ENCODE measurements around the gene COL4A1.

COL4A1 gene

GRCh38 chr13:110194451-110194850 lies 112.5 kb downstream of the COL4A1 start:
- H3K36me3 ChIP-seq (ENCODE audit: insufficient read depth, low read length), result no peaks in the 10 kb centered on the region
- no peaks in the 10 kb centered on the region for H4K20me1 ChIP-seq (ENCODE audit: insufficient read depth, low read length)
- H3K9ac ChIP-seq (ENCODE audit: low read length), result no peak overlapping the region
- H3F3A ChIP-seq (ENCODE audit: insufficient read depth, low read length), result no peaks in the 10 kb centered on the region
- H3K27ac ChIP-seq (ENCODE audit: low read depth, low read length, poor library complexity, severe bottlenecking), result no peak overlapping the region
- H3K9me3 ChIP-seq (ENCODE audit: low read length), result no peaks in the 10 kb centered on the region
- H3K27me3 ChIP-seq (ENCODE audit: insufficient read depth, low read length), result 0 out of 2 replicates have a peak, but pooled peaks cover 4% of the 10 kb centered on the region
- H3K4me3 ChIP-seq (ENCODE audit: low read depth, low read length, poor library complexity, severe bottlenecking), result no peak overlapping the region
- H3K4me1 ChIP-seq (ENCODE audit: insufficient read depth, low read length, severe bottlenecking), result no peaks in the 10 kb centered on the region
- no peaks in the 10 kb centered on the region for H3K79me2 ChIP-seq (ENCODE audit: insufficient read depth, low read length)
- H3K9me2 ChIP-seq (ENCODE audit: low read depth, low read length), result no peaks in the 10 kb centered on the region
- TF ChIP-seq CTCF (IDR thresholded peaks at IDR 0.05; ENCODE audit: low read length) (no peak), EZH2 (IDR thresholded peaks at IDR 0.05; ENCODE audit: borderline replicate concordance, low read length) (no peak)
- H3K4me2 ChIP-seq (ENCODE audit: low read length), result no peak overlapping the region
- H2AFZ ChIP-seq (ENCODE audit: low read length), result no peak overlapping the region

GRCh38 chr13:110193491-110193890 lies 113.5 kb downstream of the COL4A1 start:
- Histone ChIP-seq H3K27ac (ENCODE audit: low read depth, low read length, poor library complexity, severe bottlenecking) (no peak overlapping the region), H4K20me1 (ENCODE audit: insufficient read depth, low read length) (no peaks in the 10 kb centered on the region), H3K4me3 (ENCODE audit: low read depth, low read length, poor library complexity, severe bottlenecking) (no peak overlapping the region), H3K9ac (ENCODE audit: low read length) (no peak overlapping the region), H3K4me2 (ENCODE audit: low read length) (no peak overlapping the region), H3K4me1 (ENCODE audit: insufficient read depth, low read length, severe bottlenecking) (no peaks in the 10 kb centered on the region), H3K9me2 (ENCODE audit: low read depth, low read length) (no peaks in the 10 kb centered on the region), H3K79me2 (ENCODE audit: insufficient read depth, low read length) (no peaks in the 10 kb centered on the region), H3K36me3 (ENCODE audit: insufficient read depth, low read length) (no peaks in the 10 kb centered on the region), H3K9me3 (ENCODE audit: low read length) (no peaks in the 10 kb centered on the region), H3K27me3 (ENCODE audit: insufficient read depth, low read length) (0 out of 2 replicates have a peak, but pooled peaks cover 4% of the 10 kb centered on the region), H3F3A (ENCODE audit: insufficient read depth, low read length) (no peaks in the 10 kb centered on the region), H2AFZ (ENCODE audit: low read length) (no peak overlapping the region)
- TF ChIP-seq EZH2 (IDR thresholded peaks at IDR 0.05; ENCODE audit: borderline replicate concordance, low read length) (no peak), CTCF (IDR thresholded peaks at IDR 0.05; ENCODE audit: low read length) (no peak)

GRCh38 chr13:110192472-110192871 lies 114.5 kb downstream of the COL4A1 start:
- Histone ChIP-seq H4K20me1 (ENCODE audit: insufficient read depth, low read length) (no peaks in the 10 kb centered on the region), H3K4me2 (ENCODE audit: low read length) (no peak overlapping the region), H3K36me3 (ENCODE audit: insufficient read depth, low read length) (no peaks in the 10 kb centered on the region), H3K27ac (ENCODE audit: low read depth, low read length, poor library complexity, severe bottlenecking) (no peak overlapping the region), H3K9ac (ENCODE audit: low read length) (no peak overlapping the region), H3F3A (ENCODE audit: insufficient read depth, low read length) (no peaks in the 10 kb centered on the region), H3K4me3 (ENCODE audit: low read depth, low read length, poor library complexity, severe bottlenecking) (no peak overlapping the region), H3K9me3 (ENCODE audit: low read length) (no peaks in the 10 kb centered on the region), H2AFZ (ENCODE audit: low read length) (no peak overlapping the region), H3K4me1 (ENCODE audit: insufficient read depth, low read length, severe bottlenecking) (no peaks in the 10 kb centered on the region), H3K27me3 (ENCODE audit: insufficient read depth, low read length) (0 out of 2 replicates have a peak, but pooled peaks cover 4% of the 10 kb centered on the region), H3K79me2 (ENCODE audit: insufficient read depth, low read length) (no peaks in the 10 kb centered on the region), H3K9me2 (ENCODE audit: low read depth, low read length) (no peaks in the 10 kb centered on the region)
- TF ChIP-seq CTCF (IDR thresholded peaks at IDR 0.05; ENCODE audit: low read length) (no peak), EZH2 (IDR thresholded peaks at IDR 0.05; ENCODE audit: borderline replicate concordance, low read length) (no peak)

Data from OCI-LY1 (cell line).